Stimulated activated CD8-positive, alpha-beta memory T cell treated with anti-CD3 and anti-CD28 coated beads, Interleukin-15, amount 100 ng/mL, for 24 hours (primary cell): Measurements from ENCODE around the gene MYO1D.
"Not testable (repeated sequence)": the region's sequence is repeated elsewhere in the genome, so short reads cannot be mapped to it uniquely, and the experiment has no call there.

Experiments
- DNase-seq: peaks from one replicate; pipeline ENCODE4 v3.0.0-alpha.2; 2020; ENCODE audit warnings: low read depth

Gene MYO1D

DNA sequence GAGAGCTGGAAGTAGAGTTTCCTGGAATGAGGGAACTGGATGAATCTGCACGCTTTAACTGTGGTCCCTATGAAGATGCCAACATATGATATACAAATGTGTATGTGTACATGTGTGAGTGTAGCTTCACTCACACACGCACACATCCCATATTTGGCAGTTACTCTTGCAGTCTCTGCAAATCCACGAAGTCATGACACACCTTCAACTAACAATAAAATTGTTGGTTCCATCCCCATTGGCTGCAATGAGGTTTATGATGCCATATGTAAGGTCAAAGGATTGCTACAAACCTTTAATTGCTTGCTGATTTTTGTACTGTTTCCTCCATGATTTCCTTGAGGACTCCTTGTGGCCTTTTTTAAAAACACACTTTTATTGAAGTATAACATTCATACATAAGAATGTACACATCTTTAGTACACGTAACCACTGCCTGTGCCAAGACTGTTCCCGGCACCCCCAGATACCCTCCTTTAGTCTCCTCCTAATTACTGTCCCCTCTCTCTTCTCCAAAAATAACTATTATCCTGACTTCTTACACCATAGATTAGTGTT, 22.0 kb downstream of the MYO1D start:
- no peak for DNase-seq

DNA sequence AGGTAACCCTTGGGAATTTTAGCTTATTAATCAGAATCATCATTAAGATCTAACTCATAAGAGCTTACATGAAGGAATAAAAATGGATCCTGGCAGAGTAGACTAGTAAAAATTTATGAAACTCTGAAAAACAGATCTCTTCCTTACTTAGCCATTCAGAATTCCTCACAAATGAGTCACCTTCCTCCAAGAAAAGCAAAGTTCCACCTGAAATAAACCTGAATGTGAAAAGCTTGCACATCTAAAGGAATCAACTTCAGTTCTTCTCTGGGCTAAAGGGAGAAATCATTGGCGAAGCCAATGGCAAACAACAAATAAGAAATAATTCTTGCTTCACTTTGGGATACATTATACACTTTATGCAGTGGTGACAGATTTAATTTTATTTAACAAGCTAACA, 22.7 kb downstream of the MYO1D start:
- DNase-seq = no peak

- no peak for DNase-seq
These were observed 24.1 kb downstream of the MYO1D start for GRCh38 chr17:32852811-32853210.

GRCh38 chr17:32849879-32850278, 27.0 kb downstream of the MYO1D start:
- DNase-seq = no peak

DNA sequence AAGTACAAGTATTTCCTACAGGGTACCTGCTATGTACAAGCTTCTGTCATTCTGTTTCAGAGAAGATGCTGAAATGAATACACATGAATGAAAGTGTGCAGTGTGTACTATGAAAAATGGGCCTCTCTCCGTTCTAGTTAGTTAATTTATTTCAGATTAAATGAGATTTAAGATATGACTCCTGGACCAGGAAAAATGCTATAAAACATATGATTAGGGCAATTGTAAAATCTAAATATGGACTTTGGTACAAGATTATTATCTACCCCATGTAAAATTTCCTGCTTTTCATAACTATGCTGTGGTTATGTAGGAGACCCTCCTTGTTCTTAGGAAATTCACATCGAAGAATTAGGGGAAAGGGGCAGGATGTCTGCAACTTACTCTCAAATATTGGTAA, 28.9 kb downstream of the MYO1D start:
- DNase-seq = no peak

DNA sequence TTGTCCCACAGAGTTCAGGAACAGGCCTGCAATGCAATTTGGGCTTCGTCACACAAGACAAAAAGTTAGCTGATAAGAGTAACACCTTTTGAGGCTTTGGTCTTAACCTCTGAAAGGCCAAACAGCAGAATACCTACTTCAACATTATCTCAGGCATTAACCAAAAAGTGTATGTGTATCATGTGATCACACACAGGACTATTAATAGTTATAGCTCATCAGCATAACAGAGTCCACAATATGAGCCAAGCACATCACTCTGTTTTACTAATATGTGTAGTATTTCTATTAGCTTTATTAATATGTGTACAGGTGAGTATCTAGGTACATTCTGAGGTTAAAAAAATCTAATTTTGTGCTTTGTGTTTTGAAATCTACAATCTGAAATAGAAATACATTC, 30.8 kb downstream of the MYO1D start:
- DNase-seq = no peak

- DNase-seq = no peak
These were observed 36.7 kb downstream of the MYO1D start for GRCh38 chr17:32840241-32840640.

DNA sequence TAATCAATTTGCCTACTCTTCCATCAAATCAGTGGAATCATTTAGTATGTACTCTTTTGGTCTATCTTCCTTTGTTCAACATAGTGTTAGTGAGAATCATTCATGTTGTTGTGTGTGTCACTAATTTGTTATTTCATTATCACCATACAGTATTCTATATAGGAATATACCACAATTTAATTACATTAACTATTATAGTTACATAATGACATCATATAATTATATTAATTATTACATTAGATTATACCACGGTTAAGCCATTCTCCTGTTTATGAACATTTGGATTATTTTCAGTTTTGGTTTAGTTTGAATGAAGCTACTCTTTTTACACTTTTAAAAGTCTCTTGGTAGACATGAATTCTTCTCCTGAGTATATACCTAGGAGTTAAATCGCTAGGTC, 40.4 kb downstream of the MYO1D start:
- DNase-seq = no peak

DNA sequence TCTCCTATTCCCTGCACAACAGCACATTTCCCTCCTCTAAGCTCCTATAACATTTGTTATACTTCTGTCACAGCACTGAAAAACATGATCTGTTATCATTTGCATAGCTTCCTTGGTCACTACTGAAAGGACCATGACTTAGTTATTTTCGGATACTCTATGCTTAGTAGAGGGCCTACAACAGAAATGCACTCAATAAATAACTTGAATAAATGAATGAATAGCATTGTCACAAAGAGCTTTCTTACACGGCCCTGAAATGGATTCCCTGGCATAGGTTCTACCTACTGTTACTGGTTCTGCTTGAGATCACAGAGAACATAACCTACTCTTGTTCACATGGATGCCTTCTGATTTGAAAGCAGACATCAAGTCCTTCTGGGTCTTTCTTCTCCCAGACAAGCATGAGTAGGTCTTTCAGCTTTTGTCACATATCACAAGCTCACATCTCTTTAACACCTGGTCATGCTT, 41.6 kb downstream of the MYO1D start:
- no peak for DNase-seq

DNA sequence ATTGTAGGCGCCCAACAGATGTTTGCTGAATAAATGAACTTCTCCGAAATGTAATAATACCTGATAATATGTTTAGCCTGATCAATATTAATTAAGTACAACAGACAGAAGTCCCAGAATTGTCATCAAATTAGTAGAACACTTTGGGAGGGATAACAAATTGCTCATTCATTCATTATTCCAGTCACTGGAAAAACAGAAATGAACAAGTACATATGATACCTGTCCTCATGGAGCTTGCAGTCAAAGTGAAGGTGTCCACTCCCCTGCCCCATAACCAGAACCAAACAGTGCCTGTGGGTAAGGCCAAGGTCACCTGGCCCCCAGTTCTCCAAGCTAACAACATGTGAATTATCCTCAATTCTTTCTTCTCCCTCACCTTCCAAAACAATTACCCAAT, 42.8 kb downstream of the MYO1D start:
- no peak for DNase-seq

DNA sequence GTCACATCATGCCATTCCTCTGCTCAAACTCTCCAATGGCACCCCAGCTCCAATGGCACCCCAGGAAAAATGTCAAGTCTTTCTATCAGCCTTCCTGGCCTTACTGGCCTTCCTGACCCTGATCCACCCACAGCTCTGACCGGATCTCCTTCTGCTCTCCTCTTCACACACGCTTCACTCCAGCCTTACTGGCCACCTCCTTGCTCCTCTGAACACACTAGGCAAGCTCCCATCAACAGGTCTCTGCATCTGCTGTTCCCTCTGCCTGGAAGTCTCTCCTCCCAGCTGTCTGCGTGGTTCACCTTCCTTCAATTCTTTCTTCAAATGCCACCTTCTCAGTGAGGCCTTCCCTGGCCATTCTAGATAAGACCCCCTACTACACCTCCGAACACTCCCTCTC, 43.4 kb downstream of the MYO1D start:
- no peak for DNase-seq

GRCh38 chr17:32833076-32833475, 43.8 kb downstream of the MYO1D start:
- no peak for DNase-seq

DNA sequence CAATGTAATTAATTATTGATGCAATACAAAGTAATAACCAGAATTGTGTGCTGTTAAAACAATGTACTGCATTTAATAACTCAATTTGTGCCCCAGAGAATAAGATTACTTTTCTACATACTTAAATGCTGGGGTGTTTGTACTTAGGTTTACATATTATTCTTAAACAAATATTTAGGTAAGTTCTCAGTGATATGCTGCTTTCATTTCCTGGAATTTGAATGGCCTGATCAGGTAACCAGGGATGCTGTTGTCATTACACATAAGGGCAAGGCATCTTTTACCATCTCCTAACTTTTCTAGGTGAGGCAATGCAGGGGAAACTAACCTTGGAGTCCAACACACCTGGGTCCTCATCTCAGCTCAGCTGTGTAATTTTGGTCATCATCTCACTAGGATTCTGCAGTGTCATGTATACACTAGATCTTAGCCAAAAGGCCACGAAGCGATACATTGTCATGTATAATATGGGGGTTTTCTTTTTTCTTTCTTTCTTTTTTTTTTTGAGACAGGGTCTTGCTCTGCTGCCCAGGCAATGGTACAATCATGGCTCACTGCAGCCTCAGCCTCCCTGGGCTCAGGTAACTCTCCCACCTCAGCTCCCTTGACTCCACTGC, 45.2 kb downstream of the MYO1D start:
- no peak for DNase-seq

DNA sequence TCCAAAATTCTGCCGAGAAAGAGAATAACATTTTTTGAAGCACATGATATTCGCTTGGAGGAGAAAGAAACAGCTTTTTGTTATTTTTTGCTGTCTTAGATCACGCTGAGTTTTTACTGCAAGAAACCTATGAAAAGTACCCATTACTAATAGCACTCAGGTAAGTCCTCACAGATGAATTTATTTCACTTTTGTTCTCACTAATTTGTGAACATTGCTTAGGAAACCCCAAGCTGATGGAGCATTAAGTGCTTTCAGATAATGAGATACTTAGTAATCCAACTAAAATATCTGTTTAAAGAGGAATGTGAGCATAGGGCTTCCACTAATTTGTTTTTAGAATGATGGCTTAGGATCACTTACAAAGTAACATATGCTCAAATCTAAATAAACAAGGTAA, 45.7 kb downstream of the MYO1D start:
- no peak for DNase-seq

- DNase-seq = no peak
These were observed 48.1 kb downstream of the MYO1D start for GRCh38 chr17:32828822-32829221.

DNA sequence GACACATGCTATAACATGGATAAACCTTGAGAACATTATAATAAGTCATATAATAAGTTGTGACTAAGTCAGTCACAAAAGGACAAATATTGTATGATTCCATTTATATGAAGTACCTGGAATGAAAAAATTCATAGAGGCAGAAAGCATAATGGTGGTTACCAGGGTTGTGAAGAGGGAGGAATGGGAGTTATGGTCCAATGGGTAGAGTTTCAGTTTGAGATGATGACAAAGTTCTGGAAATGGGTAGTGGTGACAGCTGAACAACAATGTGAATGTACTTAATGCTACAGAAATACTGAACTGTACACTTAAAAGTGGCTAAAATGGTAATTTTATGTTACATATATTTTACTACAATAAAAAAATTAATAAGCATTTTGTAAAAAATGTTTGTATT, 49.7 kb downstream of the MYO1D start:
- DNase-seq = no peak

GRCh38 chr17:32826076-32826475, 50.8 kb downstream of the MYO1D start:
- DNase-seq = no peak

GRCh38 chr17:32824334-32824733, 52.6 kb downstream of the MYO1D start:
- DNase-seq = no peak

DNA sequence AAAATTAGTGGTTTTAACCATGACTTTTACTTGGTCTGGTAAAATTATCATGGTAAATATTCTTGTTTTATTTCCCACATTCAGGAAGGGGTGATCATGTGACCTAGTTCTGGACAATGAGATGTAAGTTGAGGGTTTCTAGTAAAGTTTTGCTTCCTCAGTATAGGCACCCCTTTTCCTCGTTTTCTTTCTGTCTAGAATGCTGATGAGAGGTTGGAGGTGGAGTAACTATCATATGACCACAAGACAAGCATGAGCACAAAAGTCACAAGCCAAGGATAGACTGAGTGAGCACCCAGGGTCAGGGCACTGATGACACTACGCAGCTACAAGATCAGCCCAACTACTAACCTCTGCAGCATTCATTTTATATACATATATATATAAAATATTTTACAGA, 53.9 kb downstream of the MYO1D start:
- no peak for DNase-seq

- not testable (repeated sequence) for DNase-seq
These were observed 54.7 kb downstream of the MYO1D start for GRCh38 chr17:32821987-32822934.

DNA sequence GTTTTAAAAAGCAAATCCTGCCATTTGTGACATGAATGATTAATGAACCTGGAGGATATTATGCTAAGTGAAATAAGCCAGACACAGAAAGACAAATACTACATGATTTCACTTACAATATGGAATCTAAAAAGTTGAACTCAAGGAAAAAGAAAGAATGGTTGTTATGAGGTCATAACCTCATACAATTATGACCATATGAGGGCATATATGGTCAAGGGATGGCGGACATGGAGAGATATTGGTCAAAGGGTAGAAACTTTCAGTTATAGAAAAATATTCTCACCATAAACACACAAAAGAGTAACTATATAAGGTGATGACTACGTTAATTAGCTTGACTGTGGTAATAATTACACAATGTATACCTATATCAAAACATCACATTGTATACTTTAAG, 56.5 kb downstream of the MYO1D start:
- no peak for DNase-seq

DNA sequence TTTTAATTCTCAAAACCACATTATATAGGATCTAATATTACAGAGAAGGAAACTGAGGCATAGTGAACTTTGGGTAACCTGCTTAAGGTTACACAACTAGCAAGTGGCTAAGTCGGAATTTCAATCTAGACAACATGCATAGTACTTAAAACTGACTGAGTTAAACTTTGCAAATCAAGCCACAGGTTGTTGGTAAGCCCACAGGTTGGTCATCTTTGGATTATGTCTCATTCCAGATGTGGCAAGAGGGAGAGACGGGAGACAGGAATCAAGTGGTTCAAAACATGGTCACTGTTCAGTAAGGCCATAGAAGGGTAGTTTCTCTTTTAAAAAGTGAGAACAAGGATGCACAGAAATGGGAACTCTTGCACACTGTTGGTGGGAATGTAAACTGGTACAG, 57.1 kb downstream of the MYO1D start:
- no peak for DNase-seq

GRCh38 chr17:32819035-32819434, 57.9 kb downstream of the MYO1D start:
- no peak for DNase-seq
